AG10803 (cell line): ENCODE results near the gene IL25.
A peak's percentile ranks its signal among the peaks of the same experiment; 100 is the strongest.

Experiments
- DNase-seq: peaks from one replicate; pipeline ENCODE4 v3.0.0; 2010; ENCODE audit warnings: low read depth
- H3K4me3 ChIP-seq: 2 replicates; pipeline ENCODE4 v1.5.1; 2011; ENCODE audit warnings: mild to moderate bottlenecking, low read length, control low read depth
- CTCF ChIP-seq: conservative IDR thresholded peaks from 2 replicates; pipeline ENCODE4 v1.5.1; 2011; ENCODE audit warnings: mild to moderate bottlenecking, low read length, control low read depth, inconsistent platforms

Gene IL25

GRCh38 chr14:23360496-23360895 is 12.1 kb upstream of the IL25 start:
- H3K4me3 ChIP-seq, result no peak overlapping the region
- DNase-seq, result no peak
- no peak for TF ChIP-seq CTCF

GRCh38 chr14:23361320-23361719 is 11.3 kb upstream of the IL25 start:
- H3K4me3 ChIP-seq, result no peak overlapping the region
- no peak for TF ChIP-seq CTCF
- DNase-seq, result peak; percentile 82

- no peak for DNase-seq
- no peak for TF ChIP-seq CTCF
- no peak overlapping the region for H3K4me3 ChIP-seq
Measured at GRCh38 chr14:23361763-23362162, 10.8 kb upstream of the IL25 start.

- TF ChIP-seq CTCF, result peak; percentile 51
- H3K4me3 ChIP-seq, result no peak overlapping the region
- DNase-seq, result peak; percentile 26
Measured at GRCh38 chr14:23362200-23362599, 10.4 kb upstream of the IL25 start.

GRCh38 chr14:23364164-23365035 is 8.2 kb upstream of the IL25 start:
- peak overlapping the region; percentile 66 for H3K4me3 ChIP-seq
- DNase-seq, result peak; percentile 13
- no peak for TF ChIP-seq CTCF

- peak within 1 kb of the TSS; percentile 66 for H3K4me3 ChIP-seq
- TF ChIP-seq CTCF, result no peak
- peak; percentile 38 for DNase-seq
Measured at GRCh38 chr14:23365036-23365731, 7.4 kb upstream of the IL25 start, which contains the start of gene EFS. TSS of gene EFS (minus strand) at chr14:23365172. CDS start at chr14:23365025, 147 bp downstream.
